ENCODE data around the gene PDE9A. TPM values are rescaled to one million over a fixed set of nuclear protein-coding genes. Genes with fewer than 3 reads are reported as not detected.

Gene PDE9A
- total RNA-seq, 1 experiment from 2014 or later: 8.4 TPM

DNA sequence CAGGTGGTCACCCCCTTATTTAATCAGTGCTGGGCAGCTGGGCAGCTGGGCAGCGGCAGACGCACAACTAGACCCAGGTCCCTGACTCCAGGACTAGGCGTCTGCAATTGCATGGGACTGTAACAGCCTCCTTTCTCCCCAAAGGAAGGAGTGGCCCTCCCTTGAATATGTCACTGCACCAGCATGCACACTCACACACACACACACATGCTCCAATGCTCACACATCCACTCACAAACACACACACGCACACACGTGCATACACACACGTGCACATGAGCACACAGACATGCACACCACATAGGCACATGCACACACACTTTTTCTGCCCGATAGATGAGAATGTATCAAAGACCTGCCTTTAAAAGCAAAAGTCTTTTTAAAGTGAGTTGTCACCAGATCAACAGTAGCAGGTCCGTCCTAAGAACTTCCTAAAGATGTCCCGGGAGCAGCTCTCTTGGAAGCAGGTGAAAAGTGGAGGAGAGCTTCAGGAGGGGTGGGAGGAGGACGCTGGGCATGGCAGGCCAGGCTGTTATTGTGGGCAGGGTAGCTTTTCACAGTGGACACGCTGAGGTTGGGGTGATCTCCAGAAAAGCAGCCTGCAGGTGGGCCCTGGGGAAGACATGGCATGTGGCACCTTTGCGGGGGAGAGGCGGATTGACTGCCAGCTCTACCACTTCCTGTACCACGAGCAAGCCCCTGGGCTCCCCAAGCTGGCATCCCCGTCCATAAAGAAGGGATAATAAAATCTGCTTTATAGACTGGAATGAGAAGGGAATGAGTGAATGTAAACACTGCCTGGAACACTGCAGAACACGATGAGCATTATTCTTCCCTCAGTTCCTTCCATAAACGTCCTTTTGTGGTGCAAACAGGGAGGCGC lies 1.7 kb downstream of the PDE9A start:
- Histone ChIP-seq H3K9me3 (ENCODE audit: insufficient read depth, low read depth) (no peaks in the 10 kb centered on the region), H3K27me3 (ENCODE audit: insufficient read depth, low read depth) (no peaks in the 10 kb centered on the region), H3K36me3 (ENCODE audit: low read depth) (no peaks in the 10 kb centered on the region), H3K27ac (no peak overlapping the region), H2AFZ (no peak overlapping the region), H3F3A (ENCODE audit: insufficient read depth, low read depth) (peaks cover 7% of the 10 kb centered on the region; the same call in 1 of the 2 replicates), H4K20me1 (ENCODE audit: insufficient read depth) (peaks cover 6% of the 10 kb centered on the region), H3K79me2 (ENCODE audit: low read depth) (0 out of 2 replicates have a peak, but pooled peaks cover 3% of the 10 kb centered on the region), H3K9me2 (ENCODE audit: insufficient read depth) (no peaks in the 10 kb centered on the region), H3K4me1 (replicated peaks; ENCODE audit: insufficient read depth) (peaks cover 24% of the 10 kb centered on the region), H3K4me3 (peak overlapping the region; percentile 73), H3K4me2 (peak overlapping the region; percentile 95)
- intact Hi-C loops (cut with micrococcal nuclease; ENCODE audit: unreplicated experiment): loop anchor here (5.0 kb wide), 1 partner anchor 77 kb away; no protein-coding TSS in a partner anchor
- BruUV-seq (replicated peaks): no TSS peak
- POLR2A ChIA-PET (ENCODE audit: unreplicated experiment): no interaction called here
- TF ChIP-seq CTCF (conservative IDR thresholded peaks at IDR 0.05): no peak
- no peak for DNase-seq
- CTCF ChIA-PET: no interaction called here

- CTCF ChIA-PET: interaction anchor here (0.6 kb wide), 1 partner anchor 64 kb away, joined by 3 read pairs; no protein-coding TSS in a partner anchor
- no TSS peak for BruUV-seq (replicated peaks)
- TF ChIP-seq EZH2 (IDR thresholded peaks at IDR 0.05; ENCODE audit: low read depth) (no peak), CTCF (conservative IDR thresholded peaks at IDR 0.05) (no peak)
- H3K27ac ChIP-seq: no peak overlapping the region
- peaks cover 6% of the 10 kb centered on the region for H4K20me1 ChIP-seq (ENCODE audit: insufficient read depth)
- peak; percentile 69 to 73 for DNase-seq
- H3K4me3 ChIP-seq: no peak overlapping the region
- H3K79me2 ChIP-seq (ENCODE audit: low read depth): 0 out of 2 replicates have a peak, but pooled peaks cover 3% of the 10 kb centered on the region
- H2AFZ ChIP-seq: no peak overlapping the region
- H3F3A ChIP-seq (ENCODE audit: insufficient read depth, low read depth): peaks cover 7% of the 10 kb centered on the region; the same call in 1 of the 2 replicates
- no peaks in the 10 kb centered on the region for H3K9me3 ChIP-seq (ENCODE audit: insufficient read depth, low read depth)
- H3K9me2 ChIP-seq (ENCODE audit: insufficient read depth): no peaks in the 10 kb centered on the region
- H3K4me1 ChIP-seq (replicated peaks; ENCODE audit: insufficient read depth): peaks cover 24% of the 10 kb centered on the region
- H3K4me2 ChIP-seq: peak overlapping the region; percentile 34; the same call in 1 of the 2 replicates
- POLR2A ChIA-PET (ENCODE audit: unreplicated experiment): no interaction called here
- intact Hi-C loops (cut with micrococcal nuclease; ENCODE audit: unreplicated experiment): no loop called here
- H3K27me3 ChIP-seq (ENCODE audit: insufficient read depth, low read depth): no peaks in the 10 kb centered on the region
- H3K36me3 ChIP-seq (ENCODE audit: low read depth): no peaks in the 10 kb centered on the region
Measured at GRCh38 chr21:42655796-42656770, 2.7 kb downstream of the PDE9A start.

DNA sequence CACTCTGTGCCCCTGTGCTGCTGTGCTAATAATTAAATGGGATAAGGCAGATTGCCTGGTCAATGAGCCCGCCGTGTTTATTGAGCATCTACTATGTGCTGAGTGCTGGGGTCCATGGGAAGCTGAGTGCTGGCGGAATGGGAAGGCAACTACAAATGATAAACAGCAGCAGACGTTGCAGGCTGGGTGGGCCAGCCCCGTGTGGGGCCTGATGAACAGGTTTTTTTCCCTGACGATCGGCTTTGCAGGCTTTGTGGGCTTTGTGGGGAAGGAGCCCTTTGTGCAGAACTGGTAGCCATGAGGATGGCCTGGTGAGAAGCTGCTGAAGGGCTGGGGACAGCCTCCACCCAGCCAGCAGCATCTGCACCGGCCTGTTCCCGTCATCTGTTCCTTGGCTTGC lies 3.5 kb downstream of the PDE9A start:
- no TSS peak for BruUV-seq (replicated peaks)
- ChIA-PET CTCF (no interaction called here), POLR2A (ENCODE audit: unreplicated experiment) (no interaction called here)
- H3K36me3 ChIP-seq (ENCODE audit: low read depth): no peaks in the 10 kb centered on the region
- 0 out of 2 replicates have a peak, but pooled peaks cover 3% of the 10 kb centered on the region for H3K79me2 ChIP-seq (ENCODE audit: low read depth)
- H3K27me3 ChIP-seq (ENCODE audit: insufficient read depth, low read depth): no peaks in the 10 kb centered on the region
- H4K20me1 ChIP-seq (ENCODE audit: insufficient read depth): peaks cover 6% of the 10 kb centered on the region
- H3K4me1 ChIP-seq (replicated peaks; ENCODE audit: insufficient read depth): peaks cover 24% of the 10 kb centered on the region
- H3K4me3 ChIP-seq: no peak overlapping the region
- no peak overlapping the region for H2AFZ ChIP-seq
- no peak for DNase-seq
- no peak for TF ChIP-seq EZH2 (IDR thresholded peaks at IDR 0.05; ENCODE audit: low read depth)
- TF ChIP-seq CTCF (conservative IDR thresholded peaks at IDR 0.05): no peak
- H3F3A ChIP-seq (ENCODE audit: insufficient read depth, low read depth): peaks cover 7% of the 10 kb centered on the region; the same call in 1 of the 2 replicates
- H3K4me2 ChIP-seq: peak overlapping the region; percentile 34; the same call in 1 of the 2 replicates
- intact Hi-C loops (cut with micrococcal nuclease; ENCODE audit: unreplicated experiment): no loop called here
- H3K27ac ChIP-seq: no peak overlapping the region
- H3K9me2 ChIP-seq (ENCODE audit: insufficient read depth): no peaks in the 10 kb centered on the region
- H3K9me3 ChIP-seq (ENCODE audit: insufficient read depth, low read depth): no peaks in the 10 kb centered on the region
